K562 (cell line): Measurements from ENCODE around the gene CORO2A. TPM values are rescaled to one million over a fixed set of nuclear protein-coding genes. Genes with fewer than 3 reads are reported as not detected.

Source experiments
- FOXM1 ChIP-seq, 2 experiments: fragments of 450-650 bp in 1 of 2; sonication (generic) in 1 of 2; formaldehyde crosslinking in 1 of 2; IDR thresholded peaks; 2 replicates each; pipeline versions ENCODE4 v1.6.1 to v1.9.0; 2017 to 2022; ENCODE audit warnings: low read depth in 2 of 2, mild to moderate bottlenecking in 2 of 2, missing genetic modification reagents in 1 of 2, moderate library complexity in 1 of 2
- FOXP4 ChIP-seq: sonication (generic); formaldehyde crosslinking; IDR thresholded peaks from 2 replicates; pipeline ENCODE4 v1.8.0; 2022; ENCODE audit warnings: mild to moderate bottlenecking, missing genetic modification reagents, borderline replicate concordance
- HNRNPUL1 ChIP-seq: fragments of 200-400 bp; formaldehyde crosslinking; IDR thresholded peaks from 2 replicates; pipeline ENCODE4 v1.6.1; 2017; ENCODE audit warnings: low read length
- ILK ChIP-seq: fragments of 450-650 bp; IDR thresholded peaks from 2 replicates; pipeline ENCODE4 v1.6.1; 2016; ENCODE audit warnings: missing genetic modification characterization, low read depth, mild to moderate bottlenecking, missing compliant biosample characterization, moderate library complexity, borderline replicate concordance
- KDM5B ChIP-seq: fragments of 200-600 bp; sonication (generic); IDR thresholded peaks from 2 replicates; pipeline ENCODE4 v1.6.1; 2012; ENCODE audit warnings: low read depth, mild to moderate bottlenecking, moderate library complexity, low read length, control low read depth, inconsistent platforms; ENCODE audit not compliant: insufficient replicate concordance
- MAX ChIP-seq: sonication (generic); formaldehyde crosslinking; IDR thresholded peaks from 2 replicates; pipeline ENCODE4 v1.9.0; 2022; ENCODE audit warnings: mild to moderate bottlenecking, missing genetic modification reagents
- NCOR1 ChIP-seq: fragments of 450-650 bp; IDR thresholded peaks from 2 replicates; pipeline ENCODE4 v1.6.1; 2016; ENCODE audit warnings: mild to moderate bottlenecking, moderate library complexity
- NR4A1 ChIP-seq, 2 experiments: fragments of 250-450 bp in 1 of 2; fragments of 450-650 bp in 1 of 2; sonication (Bioruptor Pico) in 1 of 2; IDR thresholded peaks; 2 replicates each; pipeline versions ENCODE4 v1.4.0 to v1.6.1; 2016 to 2020; ENCODE audit warnings: mild to moderate bottlenecking in 2 of 2, missing compliant biosample characterization in 1 of 2, missing genetic modification characterization in 1 of 2, moderate library complexity in 1 of 2
- NRF1 ChIP-seq, 2 experiments: fragments of 450-650 bp; IDR thresholded peaks in 1 of 2; conservative IDR thresholded peaks in 1 of 2; 2 replicates each; pipeline ENCODE4 v1.6.1; 2014; ENCODE audit warnings: mild to moderate bottlenecking in 2 of 2
- SMARCA4 ChIP-seq: fragments of 450-650 bp; IDR thresholded peaks from 2 replicates; pipeline ENCODE4 v1.6.1; 2016
- TRIM25 ChIP-seq: fragments of 450-650 bp; IDR thresholded peaks from 2 replicates; pipeline ENCODE4 v1.7.0; 2016; ENCODE audit warnings: borderline replicate concordance
- XRCC5 ChIP-seq: fragments of 200-400 bp; formaldehyde crosslinking; IDR thresholded peaks from 2 replicates; pipeline ENCODE4 v1.6.1; 2017; ENCODE audit warnings: low read depth, mild to moderate bottlenecking, low read length
- ZFPM2 ChIP-seq: fragments of 250-450 bp; sonication (Bioruptor Pico); IDR thresholded peaks from 2 replicates; pipeline ENCODE4 v1.5.1; 2022; ENCODE audit warnings: mild to moderate bottlenecking
- ZNF143 ChIP-seq: sonication (generic); formaldehyde crosslinking; IDR thresholded peaks from 2 replicates; pipeline ENCODE4 v1.9.0; 2022; ENCODE audit warnings: mild to moderate bottlenecking, missing genetic modification reagents
- ZNF584 ChIP-seq: fragments of 200-800 bp; sonication (Bioruptor generic); IDR thresholded peaks from 2 replicates; pipeline ENCODE4 v1.6.1; 2016; ENCODE audit warnings: low read depth, mild to moderate bottlenecking, missing genetic modification characterization, missing compliant biosample characterization
- polyA plus RNA-seq, 8 experiments: library from polyadenylated mRNA; depleted of rRNA in 4 of 8; stranded (reverse) in 5 of 8; unstranded in 3 of 8; fragments of >200 nt; fragmentation: Nextera tagmentation in 2 of 8; fragmentation: Illumina TruSeq in 1 of 8; extraction: Ambion mirVana in 2 of 8; extraction: Trizol in 1 of 8; gene quantifications; 2 replicates each; pipeline versions ENCODE4 v1.2.1 to v1.2.3, GENCODE V29; 2011 to 2014; ENCODE audit warnings: inconsistent platforms in 1 of 8, missing spikeins in 1 of 8
- total RNA-seq, 7 experiments: library from RNA; depleted of rRNA in 6 of 7; stranded (reverse); fragments of >200 nt in 6 of 7; fragmentation: Illumina TruSeq in 2 of 7; extraction: Trizol in 2 of 7; gene quantifications; 2 replicates each; pipeline versions ENCODE4 v1.2.1 to v1.2.3, GENCODE V29; 2011 to 2021; ENCODE audit warnings: low replicate concordance in 1 of 7
- TF ChIP-seq, protein P1 (sequence below): fragments of 250-450 bp; sonication (Bioruptor Pico); IDR thresholded peaks from 2 replicates; pipeline ENCODE4 v1.5.0; 2020; ENCODE audit warnings: mild to moderate bottlenecking
- TF ChIP-seq, protein P2 (sequence below): sonication (generic); formaldehyde crosslinking; IDR thresholded peaks from 2 replicates; pipeline ENCODE4 v1.8.0; 2022; ENCODE audit warnings: mild to moderate bottlenecking, missing genetic modification reagents

CORO2A gene
- total and polyA plus RNA-seq, 9 of the 15 experiments (the other 6 are each of a cell fraction or from before 2014, with no cell fraction given), result 9.5 to 26.6 (median 18.0) TPM

- TF ChIP-seq FOXP4 (CRISPR knock-in tag) (peak; percentile 92), SMARCA4 (0 out of 2 replicates have a peak, but pooled peaks have one; percentile 42), HNRNPUL1 (no peak), KDM5B (no peak), MAX (CRISPR knock-in tag) (peak; percentile 95), XRCC5 (peak; percentile 42; the same call in 1 of the 2 replicates), ZNF143 (CRISPR knock-in tag) (no peak), NCOR1 (no peak), ZNF584 (no peak), NR4A1 (CRISPR knock-in tag; IDR thresholded peaks at IDR 0.05) (0 out of 2 replicates have a peak, but pooled peaks have one; percentile 9), NR4A1 (tag; IDR thresholded peaks at IDR 0.05) (no peak), NRF1 (conservative IDR thresholded peaks at IDR 0.05 in 1 of 2, IDR thresholded peaks at IDR 0.05 in 1 of 2) (peak; percentile 68 to 74), ILK (tag) (no peak), TRIM25 (no peak), ZFPM2 (CRISPR knock-in tag) (no peak), FOXM1 (IDR thresholded peaks at IDR 0.05; ENCODE audit: low read depth) (no peak), FOXM1 (CRISPR knock-in tag; IDR thresholded peaks at IDR 0.05; ENCODE audit: low read depth) (no peak)
- TF ChIP-seq, protein P1, sequence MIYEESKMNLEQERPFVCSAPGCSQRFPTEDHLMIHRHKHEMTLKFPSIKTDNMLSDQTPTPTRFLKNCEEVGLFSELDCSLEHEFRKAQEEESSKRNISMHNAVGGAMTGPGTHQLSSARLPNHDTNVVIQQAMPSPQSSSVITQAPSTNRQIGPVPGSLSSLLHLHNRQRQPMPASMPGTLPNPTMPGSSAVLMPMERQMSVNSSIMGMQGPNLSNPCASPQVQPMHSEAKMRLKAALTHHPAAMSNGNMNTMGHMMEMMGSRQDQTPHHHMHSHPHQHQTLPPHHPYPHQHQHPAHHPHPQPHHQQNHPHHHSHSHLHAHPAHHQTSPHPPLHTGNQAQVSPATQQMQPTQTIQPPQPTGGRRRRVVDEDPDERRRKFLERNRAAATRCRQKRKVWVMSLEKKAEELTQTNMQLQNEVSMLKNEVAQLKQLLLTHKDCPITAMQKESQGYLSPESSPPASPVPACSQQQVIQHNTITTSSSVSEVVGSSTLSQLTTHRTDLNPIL (CRISPR knock-in tag), result no peak
- TF ChIP-seq, protein P2, sequence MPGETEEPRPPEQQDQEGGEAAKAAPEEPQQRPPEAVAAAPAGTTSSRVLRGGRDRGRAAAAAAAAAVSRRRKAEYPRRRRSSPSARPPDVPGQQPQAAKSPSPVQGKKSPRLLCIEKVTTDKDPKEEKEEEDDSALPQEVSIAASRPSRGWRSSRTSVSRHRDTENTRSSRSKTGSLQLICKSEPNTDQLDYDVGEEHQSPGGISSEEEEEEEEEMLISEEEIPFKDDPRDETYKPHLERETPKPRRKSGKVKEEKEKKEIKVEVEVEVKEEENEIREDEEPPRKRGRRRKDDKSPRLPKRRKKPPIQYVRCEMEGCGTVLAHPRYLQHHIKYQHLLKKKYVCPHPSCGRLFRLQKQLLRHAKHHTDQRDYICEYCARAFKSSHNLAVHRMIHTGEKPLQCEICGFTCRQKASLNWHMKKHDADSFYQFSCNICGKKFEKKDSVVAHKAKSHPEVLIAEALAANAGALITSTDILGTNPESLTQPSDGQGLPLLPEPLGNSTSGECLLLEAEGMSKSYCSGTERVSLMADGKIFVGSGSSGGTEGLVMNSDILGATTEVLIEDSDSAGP (CRISPR knock-in tag), result no peak
These were observed at the start of gene CORO2A (continued) for GRCh38 chr9:98192503-98193335.
